Measurements from ENCODE around the gene ANKRD13A. TPM values are rescaled to one million over a fixed set of nuclear protein-coding genes. Genes with fewer than 3 reads are reported as not detected.

The ANKRD13A gene
- total and polyA plus RNA-seq, 2 of the 13 experiments (the other 11 are each of a cell fraction or from before 2014, with no cell fraction given): 34.1 to 41.6 TPM

GRCh38 chr12:110029290-110029815, 30.1 kb downstream of the ANKRD13A start:
- Histone ChIP-seq H3K27me3 (ENCODE audit: control insufficient read depth in 1 of 2, insufficient read depth in 2 of 2, low read length in 2 of 2) (no peaks in the 10 kb centered on the region), H3K27ac (ENCODE audit: extremely low read length, insufficient read depth, low read length) (no peak overlapping the region), H2AFZ (ENCODE audit: low read length) (no peak overlapping the region), H3K9me3 (ENCODE audit: low read length) (no peaks in the 10 kb centered on the region), H3K4me3 (replicated peaks in 1 of 3; ENCODE audit: insufficient read depth in 1 of 3, low read depth in 2 of 3, low read length in 3 of 3) (no peak overlapping the region), H4K20me1 (ENCODE audit: insufficient read depth, low read length) (no peaks in the 10 kb centered on the region), H3K9ac (ENCODE audit: insufficient read depth, low read depth, low read length) (no peak overlapping the region), H3K4me2 (ENCODE audit: low read depth, low read length) (no peak overlapping the region), H3K79me2 (ENCODE audit: insufficient read depth, low read length) (no peaks in the 10 kb centered on the region), H3K4me1 (ENCODE audit: insufficient read depth, low read length) (peaks cover 15% of the 10 kb centered on the region; the same call in 1 of the 2 replicates), H3K36me3 (replicated peaks in 1 of 2; ENCODE audit: control insufficient read depth in 1 of 2, insufficient read depth in 2 of 2, low read length in 2 of 2) (peaks cover 12 to 47% of the 10 kb centered on the region in 2 experiments)
- intact Hi-C loops (cut with micrococcal nuclease; ENCODE audit: unreplicated experiment): no loop called here
- ATAC-seq: no peak
- 90% methylated on average over 2 of the region's 2 CpGs for WGBS (ENCODE audit: low lambda C conversion rate)
- POLR2A ChIA-PET: no interaction called here
- no peak for FAIRE-seq
- no TSS peak for BruUV-seq (replicated peaks)
- in situ Hi-C loops (cut with HindIII; ENCODE audit: extremely low pct_ligation_motif_present, low pct_unique_long_range_greater_than_20kb): no loop called here
- TF ChIP-seq ZNF530 (CRISPR knock-in tag; IDR thresholded peaks at IDR 0.05; ENCODE audit: low read depth): no peak
- TF ChIP-seq TEF (CRISPR knock-in tag; IDR thresholded peaks at IDR 0.05): no peak
- TF ChIP-seq TARDBP (CRISPR knock-in tag; IDR thresholded peaks at IDR 0.05): no peak
- no peak for TF ChIP-seq NKX3-1 (CRISPR knock-in tag; IDR thresholded peaks at IDR 0.05)
- TF ChIP-seq, protein P1, sequence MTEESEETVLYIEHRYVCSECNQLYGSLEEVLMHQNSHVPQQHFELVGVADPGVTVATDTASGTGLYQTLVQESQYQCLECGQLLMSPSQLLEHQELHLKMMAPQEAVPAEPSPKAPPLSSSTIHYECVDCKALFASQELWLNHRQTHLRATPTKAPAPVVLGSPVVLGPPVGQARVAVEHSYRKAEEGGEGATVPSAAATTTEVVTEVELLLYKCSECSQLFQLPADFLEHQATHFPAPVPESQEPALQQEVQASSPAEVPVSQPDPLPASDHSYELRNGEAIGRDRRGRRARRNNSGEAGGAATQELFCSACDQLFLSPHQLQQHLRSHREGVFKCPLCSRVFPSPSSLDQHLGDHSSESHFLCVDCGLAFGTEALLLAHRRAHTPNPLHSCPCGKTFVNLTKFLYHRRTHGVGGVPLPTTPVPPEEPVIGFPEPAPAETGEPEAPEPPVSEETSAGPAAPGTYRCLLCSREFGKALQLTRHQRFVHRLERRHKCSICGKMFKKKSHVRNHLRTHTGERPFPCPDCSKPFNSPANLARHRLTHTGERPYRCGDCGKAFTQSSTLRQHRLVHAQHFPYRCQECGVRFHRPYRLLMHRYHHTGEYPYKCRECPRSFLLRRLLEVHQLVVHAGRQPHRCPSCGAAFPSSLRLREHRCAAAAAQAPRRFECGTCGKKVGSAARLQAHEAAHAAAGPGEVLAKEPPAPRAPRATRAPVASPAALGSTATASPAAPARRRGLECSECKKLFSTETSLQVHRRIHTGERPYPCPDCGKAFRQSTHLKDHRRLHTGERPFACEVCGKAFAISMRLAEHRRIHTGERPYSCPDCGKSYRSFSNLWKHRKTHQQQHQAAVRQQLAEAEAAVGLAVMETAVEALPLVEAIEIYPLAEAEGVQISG (CRISPR knock-in tag; IDR thresholded peaks at IDR 0.05): no peak
- TF ChIP-seq, protein P2, sequence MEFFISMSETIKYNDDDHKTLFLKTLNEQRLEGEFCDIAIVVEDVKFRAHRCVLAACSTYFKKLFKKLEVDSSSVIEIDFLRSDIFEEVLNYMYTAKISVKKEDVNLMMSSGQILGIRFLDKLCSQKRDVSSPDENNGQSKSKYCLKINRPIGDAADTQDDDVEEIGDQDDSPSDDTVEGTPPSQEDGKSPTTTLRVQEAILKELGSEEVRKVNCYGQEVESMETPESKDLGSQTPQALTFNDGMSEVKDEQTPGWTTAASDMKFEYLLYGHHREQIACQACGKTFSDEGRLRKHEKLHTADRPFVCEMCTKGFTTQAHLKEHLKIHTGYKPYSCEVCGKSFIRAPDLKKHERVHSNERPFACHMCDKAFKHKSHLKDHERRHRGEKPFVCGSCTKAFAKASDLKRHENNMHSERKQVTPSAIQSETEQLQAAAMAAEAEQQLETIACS (CRISPR knock-in tag; IDR thresholded peaks at IDR 0.05): no peak
- TF ChIP-seq, protein P3, sequence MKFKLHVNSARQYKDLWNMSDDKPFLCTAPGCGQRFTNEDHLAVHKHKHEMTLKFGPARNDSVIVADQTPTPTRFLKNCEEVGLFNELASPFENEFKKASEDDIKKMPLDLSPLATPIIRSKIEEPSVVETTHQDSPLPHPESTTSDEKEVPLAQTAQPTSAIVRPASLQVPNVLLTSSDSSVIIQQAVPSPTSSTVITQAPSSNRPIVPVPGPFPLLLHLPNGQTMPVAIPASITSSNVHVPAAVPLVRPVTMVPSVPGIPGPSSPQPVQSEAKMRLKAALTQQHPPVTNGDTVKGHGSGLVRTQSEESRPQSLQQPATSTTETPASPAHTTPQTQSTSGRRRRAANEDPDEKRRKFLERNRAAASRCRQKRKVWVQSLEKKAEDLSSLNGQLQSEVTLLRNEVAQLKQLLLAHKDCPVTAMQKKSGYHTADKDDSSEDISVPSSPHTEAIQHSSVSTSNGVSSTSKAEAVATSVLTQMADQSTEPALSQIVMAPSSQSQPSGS (CRISPR knock-in tag; IDR thresholded peaks at IDR 0.05): no peak
- TF ChIP-seq HNRNPK (IDR thresholded peaks at IDR 0.05; ENCODE audit: low read depth, low read length, poor library complexity, severe bottlenecking): no peak
- TF ChIP-seq ZNF558 (CRISPR knock-in tag; IDR thresholded peaks at IDR 0.05; ENCODE audit: borderline replicate concordance): no peak
- TF ChIP-seq HHEX (CRISPR knock-in tag; IDR thresholded peaks at IDR 0.05): no peak
- TF ChIP-seq ZNF234 (CRISPR knock-in tag; conservative IDR thresholded peaks at IDR 0.05): no peak
- no peak for TF ChIP-seq ADNP (CRISPR knock-in tag; IDR thresholded peaks at IDR 0.05)
- TF ChIP-seq, protein P4, sequence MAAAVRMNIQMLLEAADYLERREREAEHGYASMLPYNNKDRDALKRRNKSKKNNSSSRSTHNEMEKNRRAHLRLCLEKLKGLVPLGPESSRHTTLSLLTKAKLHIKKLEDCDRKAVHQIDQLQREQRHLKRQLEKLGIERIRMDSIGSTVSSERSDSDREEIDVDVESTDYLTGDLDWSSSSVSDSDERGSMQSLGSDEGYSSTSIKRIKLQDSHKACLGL (CRISPR knock-in tag; IDR thresholded peaks at IDR 0.05): no peak
- TF ChIP-seq SNRNP70 (IDR thresholded peaks at IDR 0.05; ENCODE audit: low read depth, low read length): no peak
- no peak for TF ChIP-seq ZNF891 (CRISPR knock-in tag; IDR thresholded peaks at IDR 0.05)
- no peak for TF ChIP-seq ZBTB42 (CRISPR knock-in tag; IDR thresholded peaks at IDR 0.05)
- no peak for TF ChIP-seq JDP2 (CRISPR knock-in tag; IDR thresholded peaks at IDR 0.05; ENCODE audit: borderline replicate concordance)
- DNase-seq (ENCODE audit: low spot score): no peak
- CTCF ChIA-PET (ENCODE audit: low intra/inter-chr PET ratio, low total read pairs): no interaction called here

All from HepG2 (cell line).